Right lobe of liver (tissue), 4 donors: ENCODE data around the gene TTC8.

Source experiments
- CTCF ChIP-seq, 4 donors: fragments of 200-600 bp in 3 of 4; fragments of 450-650 bp in 1 of 4; IDR thresholded peaks; one replicate each; pipeline versions ENCODE4 v1.5.1 to v1.8.0; 2016 to 2022; ENCODE audit warnings: antibody characterized with exemption in 4 of 4, mild to moderate bottlenecking in 2 of 4
- POLR2A ChIP-seq: fragments of 450-650 bp; IDR thresholded peaks from one replicate; pipeline ENCODE4 v1.6.1; 2017; ENCODE audit warnings: antibody characterized with exemption, mild to moderate bottlenecking
- donor health status: DM: no; HTN: no; CAD: no.
- donor health status: DM: no; HTN: no; CAD: no.
- donor health status: DM: no; HTN: yes; CAD: no.

- TF ChIP-seq CTCF (IDR thresholded peaks at IDR 0.05) (no peak), POLR2A (no peak)
These were observed 47.0 kb downstream of the TTC8 start for GRCh38 chr14:88871429-88871828.
